GM13977 (cell line): ENCODE results near the gene C14orf93.
"Not testable (repeated sequence)": the region's sequence is repeated elsewhere in the genome, so short reads cannot be mapped to it uniquely, and the experiment has no call there.

Experiments used
- DNase-seq: peaks from one replicate; pipeline ENCODE4 v3.0.0; 2012; ENCODE audit warnings: low spot score
- CTCF ChIP-seq: IDR thresholded peaks from 2 replicates; pipeline ENCODE4 v1.5.1; 2012; ENCODE audit warnings: mild to moderate bottlenecking, control low read depth; ENCODE audit not compliant: insufficient read depth; ENCODE audit errors: extremely low read depth, missing control alignments
- in situ Hi-C: fragments of 300-500 bp; cut with MboI; formaldehyde crosslinking; loops from one replicate; pipeline ENCODE4 v1.12.0; 2022; ENCODE audit warnings: low sequenced_read_pairs, low pct_unique_long_range_greater_than_20kb, mixed read lengths, inconsistent platforms; ENCODE audit not compliant: unreplicated experiment

C14orf93 gene

GRCh38 chr14:22972313-22972930 lies 37.5 kb downstream of the C14orf93 start:
- in situ Hi-C loops, result loop anchor here (10.0 kb wide), 1 partner anchor 82 kb away; the partner anchor contains the start of gene CDH24
- no peak for DNase-seq
- no peak for TF ChIP-seq CTCF

- TF ChIP-seq CTCF, result no peak
- in situ Hi-C loops, result loop anchor here (10.0 kb wide), 1 partner anchor 84 kb away; the partner anchor contains the start of gene CDH24
- no peak for DNase-seq
These were observed 38.8 kb downstream of the C14orf93 start for GRCh38 chr14:22971152-22971551.

- TF ChIP-seq CTCF, result no peak
- in situ Hi-C loops, result no loop called here
These were observed 43.1 kb downstream of the C14orf93 start for GRCh38 chr14:22966783-22967269.

GRCh38 chr14:22965916-22966782 lies 43.8 kb downstream of the C14orf93 start:
- in situ Hi-C loops, DNase-seq: not testable (repeated sequence)

More at GRCh38 chr14:22966783-22967269, 43.1 kb downstream of the C14orf93 start:
- DNase-seq, result no peak

- no peak for DNase-seq
- TF ChIP-seq CTCF, result no peak
- in situ Hi-C loops, result no loop called here
These were observed 47.8 kb downstream of the C14orf93 start for GRCh38 chr14:22962061-22962676.

- DNase-seq, result no peak
- in situ Hi-C loops, result no loop called here
- TF ChIP-seq CTCF, result no peak
These were observed 54.0 kb downstream of the C14orf93 start for GRCh38 chr14:22955702-22956569.
